Vagina (tissue), 2 donors: Measurements from ENCODE around the gene POC1B.

Experiments
- POLR2A ChIP-seq, 2 donors: fragments of 450-650 bp; IDR thresholded peaks; one replicate each; pipeline ENCODE4 v1.6.1; 2017; ENCODE audit warnings: antibody characterized with exemption in 2 of 2, mild to moderate bottlenecking in 2 of 2, moderate library complexity in 2 of 2
- POLR2AphosphoS5 ChIP-seq, 2 donors: sonication (generic); formaldehyde crosslinking; IDR thresholded peaks; one replicate each; pipeline ENCODE4 v1.9.0; 2017; ENCODE audit warnings: antibody characterized with exemption in 2 of 2, mild to moderate bottlenecking in 2 of 2, low read depth in 1 of 2; ENCODE audit not compliant: insufficient read depth in 1 of 2
- TF ChIP-seq, protein P1 (sequence below), 3 experiments: fragments of 450-650 bp in 2 of 3; fragments of 200-600 bp in 1 of 3; sonication (generic) in 1 of 3; IDR thresholded peaks; one replicate each; pipeline ENCODE4 v1.5.1; 2017 to 2019; ENCODE audit warnings: antibody characterized with exemption in 3 of 3, mild to moderate bottlenecking in 2 of 3, moderate library complexity in 2 of 3

DNA sequence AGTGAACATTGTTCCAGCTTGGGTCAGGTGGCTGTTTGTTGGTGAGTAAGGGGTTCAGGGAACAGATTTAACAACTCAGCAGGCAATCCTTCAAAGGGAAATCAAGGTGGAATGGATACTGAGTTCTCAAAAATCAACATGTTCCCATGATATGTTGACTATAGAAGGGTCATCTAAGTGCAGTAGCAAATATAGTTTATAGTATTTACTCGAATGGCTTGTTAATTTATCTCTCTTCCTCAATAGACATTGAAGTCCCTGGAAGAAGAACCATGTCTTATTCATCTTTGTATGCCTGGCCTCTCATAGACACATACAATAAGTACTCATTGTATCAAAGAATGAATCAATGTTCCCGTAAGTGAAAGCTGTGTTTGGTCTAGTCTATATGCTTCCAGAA, 149.0 kb downstream of the POC1B start:
- TF ChIP-seq, protein P1, sequence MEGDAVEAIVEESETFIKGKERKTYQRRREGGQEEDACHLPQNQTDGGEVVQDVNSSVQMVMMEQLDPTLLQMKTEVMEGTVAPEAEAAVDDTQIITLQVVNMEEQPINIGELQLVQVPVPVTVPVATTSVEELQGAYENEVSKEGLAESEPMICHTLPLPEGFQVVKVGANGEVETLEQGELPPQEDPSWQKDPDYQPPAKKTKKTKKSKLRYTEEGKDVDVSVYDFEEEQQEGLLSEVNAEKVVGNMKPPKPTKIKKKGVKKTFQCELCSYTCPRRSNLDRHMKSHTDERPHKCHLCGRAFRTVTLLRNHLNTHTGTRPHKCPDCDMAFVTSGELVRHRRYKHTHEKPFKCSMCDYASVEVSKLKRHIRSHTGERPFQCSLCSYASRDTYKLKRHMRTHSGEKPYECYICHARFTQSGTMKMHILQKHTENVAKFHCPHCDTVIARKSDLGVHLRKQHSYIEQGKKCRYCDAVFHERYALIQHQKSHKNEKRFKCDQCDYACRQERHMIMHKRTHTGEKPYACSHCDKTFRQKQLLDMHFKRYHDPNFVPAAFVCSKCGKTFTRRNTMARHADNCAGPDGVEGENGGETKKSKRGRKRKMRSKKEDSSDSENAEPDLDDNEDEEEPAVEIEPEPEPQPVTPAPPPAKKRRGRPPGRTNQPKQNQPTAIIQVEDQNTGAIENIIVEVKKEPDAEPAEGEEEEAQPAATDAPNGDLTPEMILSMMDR (IDR thresholded peaks at IDR 0.05), result no peak
- TF ChIP-seq POLR2A (IDR thresholded peaks at IDR 0.05) (no peak), POLR2AphosphoS5 (IDR thresholded peaks at IDR 0.05; ENCODE audit: insufficient read depth in 1 of 2, low read depth in 1 of 2) (no peak)
